ENCODE measurements around the gene EYS.

EYS gene

GRCh38 chr6:64428186-64428585 is 1278.8 kb downstream of the EYS start:
- no peak for DNase-seq

DNA sequence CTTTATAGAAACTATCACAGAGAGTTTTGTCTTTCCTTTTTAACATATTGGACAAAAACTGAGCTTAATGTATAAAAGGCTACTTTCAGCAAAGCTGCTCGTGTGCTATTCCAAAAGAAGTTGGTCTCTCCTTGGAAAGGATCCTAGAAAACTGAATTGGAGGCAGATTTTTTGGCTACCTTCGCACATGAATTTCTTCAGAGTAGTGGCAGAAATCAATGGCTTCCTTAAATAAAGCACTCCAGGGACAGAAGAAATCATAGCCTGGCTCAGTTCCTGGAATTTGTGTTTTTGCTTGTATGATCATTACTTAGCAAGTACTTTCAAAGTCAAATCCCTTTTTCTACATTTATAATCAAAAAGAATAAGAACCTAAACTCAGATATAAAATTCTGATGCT is 1291.1 kb downstream of the EYS start:
- no peak for DNase-seq

DNA sequence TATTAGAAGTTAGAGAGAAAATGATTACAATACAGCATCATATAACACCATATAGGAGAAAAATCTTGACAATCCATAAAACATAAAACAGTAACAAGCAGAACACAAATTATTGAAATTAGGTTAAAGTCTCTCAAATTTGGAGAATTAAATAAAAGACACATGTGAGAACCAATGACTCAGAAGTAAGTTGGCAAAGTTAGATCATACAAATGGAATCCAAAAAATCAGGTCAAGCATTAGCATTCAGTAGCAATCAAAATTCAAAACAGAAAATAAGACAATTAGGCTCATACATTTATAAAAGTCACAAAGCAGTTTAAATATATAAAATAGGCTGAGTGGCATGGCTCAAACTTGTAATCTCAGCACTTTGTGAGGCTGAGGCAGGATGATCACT is 1295.8 kb downstream of the EYS start:
- DNase-seq, result no peak

- DNase-seq, result no peak
Observed at GRCh38 chr6:64409948-64410347, 1297.1 kb downstream of the EYS start.

GRCh38 chr6:64404396-64404795 is 1302.6 kb downstream of the EYS start:
- DNase-seq, result no peak

- no peak for DNase-seq
Observed at GRCh38 chr6:64383277-64383676, 1323.7 kb downstream of the EYS start.

DNA sequence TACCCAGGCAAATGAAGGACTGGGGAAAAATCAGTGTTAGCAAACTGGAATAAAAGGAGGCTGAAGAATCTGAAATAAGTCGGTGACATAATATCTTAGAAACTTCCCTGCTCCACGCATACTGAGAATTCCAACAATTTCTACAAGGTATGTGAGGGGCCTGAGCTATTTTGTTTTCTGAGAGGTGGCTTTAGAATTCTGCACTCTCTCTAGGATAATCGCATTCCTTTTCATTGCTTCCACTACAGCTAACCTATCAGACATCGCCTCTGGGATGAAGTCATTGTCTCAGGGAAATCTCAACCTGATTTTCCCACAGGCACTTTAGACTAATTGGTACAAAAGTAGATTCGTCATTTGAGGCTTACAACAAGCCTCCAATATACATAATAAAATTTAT is 1330.6 kb downstream of the EYS start:
- DNase-seq, result no peak

DNA sequence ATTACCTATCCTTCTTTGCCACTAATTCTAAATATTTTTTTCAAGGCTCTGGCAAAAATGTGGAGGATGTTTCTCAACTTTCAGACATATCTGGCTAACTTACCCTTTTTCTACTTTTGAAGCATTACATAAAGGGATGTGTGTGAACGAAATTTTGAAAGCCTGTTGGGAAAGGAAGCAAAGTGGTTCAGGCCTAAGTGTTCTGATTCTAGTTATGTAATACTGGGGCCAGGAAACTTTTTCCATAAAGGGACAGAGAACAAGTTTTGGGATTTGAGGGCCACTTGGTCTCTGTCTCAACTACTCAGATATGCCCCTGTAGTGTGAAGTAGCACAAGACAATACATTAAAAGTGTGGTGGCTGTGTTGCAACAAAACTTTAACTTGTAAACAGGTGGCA is 1349.6 kb downstream of the EYS start:
- DNase-seq, result no peak

GRCh38 chr6:64347411-64347810 is 1359.6 kb downstream of the EYS start:
- no peak for DNase-seq

DNA sequence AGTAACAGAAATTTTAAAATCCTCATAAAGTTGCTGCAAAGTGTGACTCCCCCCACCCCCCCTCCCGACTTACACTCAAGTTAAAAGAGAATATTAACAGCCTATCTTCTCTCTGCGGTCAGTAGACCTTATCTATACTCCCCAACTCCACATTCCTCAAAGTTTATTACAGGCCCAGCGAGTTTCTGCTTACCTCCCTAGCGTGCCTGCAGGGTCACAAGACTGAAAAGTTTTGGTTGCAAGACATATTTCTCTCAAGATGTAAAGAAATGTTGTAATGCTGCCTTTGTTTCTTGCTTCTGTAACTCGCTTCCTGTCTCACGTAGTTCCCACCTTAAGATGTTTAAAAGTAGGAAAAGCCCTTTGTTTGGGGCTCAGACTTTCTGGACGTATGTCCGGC is 1371.8 kb downstream of the EYS start:
- no peak for DNase-seq

GRCh38 chr6:64334636-64335035 is 1372.4 kb downstream of the EYS start:
- no peak for DNase-seq

DNA sequence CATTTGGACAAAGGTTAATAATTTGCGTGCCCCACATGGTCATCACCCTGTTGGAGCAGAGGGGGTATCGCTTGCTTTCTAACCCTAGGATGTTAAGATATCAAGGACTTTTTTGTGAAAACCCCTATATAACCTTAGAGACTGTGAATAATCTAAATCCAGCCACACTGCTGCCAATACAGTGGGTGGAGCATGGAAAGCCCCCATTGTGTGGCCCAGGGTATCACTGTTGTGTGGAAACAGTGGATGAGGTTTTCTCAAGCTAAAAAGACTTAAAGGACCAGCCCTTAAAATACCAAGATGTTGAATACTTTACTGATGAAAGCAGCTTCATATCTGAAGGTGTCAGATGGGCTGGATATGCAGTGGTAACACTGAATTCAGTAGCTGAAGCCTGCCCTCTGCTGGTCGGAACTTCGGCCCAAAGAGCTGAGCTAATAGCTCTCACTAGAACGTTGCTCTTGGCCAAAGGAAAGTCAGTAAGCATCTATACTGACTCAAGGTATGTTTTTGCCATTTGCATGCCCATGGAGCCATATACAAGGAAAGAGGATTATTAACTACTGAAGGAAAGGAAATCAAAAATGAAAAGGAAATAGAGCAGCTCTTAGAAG is 1376.2 kb downstream of the EYS start:
- peak; percentile 30 for DNase-seq

GRCh38 chr6:64326939-64327338 is 1380.1 kb downstream of the EYS start:
- DNase-seq, result no peak

- DNase-seq, result no peak
Observed at GRCh38 chr6:64325093-64325492, 1381.9 kb downstream of the EYS start.

DNA sequence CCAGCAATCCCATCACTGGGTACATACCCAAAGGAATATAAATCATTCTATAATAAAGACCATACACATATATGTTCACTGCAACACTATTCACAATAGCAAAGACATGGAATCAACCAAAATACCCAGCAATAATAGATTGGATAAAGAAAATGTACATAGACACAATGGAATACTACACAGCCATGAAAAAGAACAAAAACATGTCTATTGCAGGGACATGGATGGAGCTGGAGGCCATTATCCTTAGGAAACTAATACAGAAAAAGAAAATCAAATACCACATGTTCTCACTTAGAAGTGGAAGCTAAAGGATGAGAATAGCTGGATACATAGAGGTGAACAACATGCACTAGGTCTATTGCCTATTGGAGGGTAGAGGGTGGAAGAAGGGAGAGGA is 1396.8 kb downstream of the EYS start:
- no peak for DNase-seq

- no peak for DNase-seq
Observed at GRCh38 chr6:64301307-64302236, 1405.5 kb downstream of the EYS start.

- no peak for DNase-seq
Observed at GRCh38 chr6:64299176-64299575, 1407.8 kb downstream of the EYS start.

GRCh38 chr6:64294034-64294433 is 1413.0 kb downstream of the EYS start:
- no peak for DNase-seq

GRCh38 chr6:64293298-64293697 is 1413.7 kb downstream of the EYS start:
- no peak for DNase-seq

GRCh38 chr6:64290867-64291266 is 1416.2 kb downstream of the EYS start:
- DNase-seq, result no peak

- DNase-seq, result no peak
Observed at GRCh38 chr6:64289931-64290330, 1417.1 kb downstream of the EYS start.

DNA sequence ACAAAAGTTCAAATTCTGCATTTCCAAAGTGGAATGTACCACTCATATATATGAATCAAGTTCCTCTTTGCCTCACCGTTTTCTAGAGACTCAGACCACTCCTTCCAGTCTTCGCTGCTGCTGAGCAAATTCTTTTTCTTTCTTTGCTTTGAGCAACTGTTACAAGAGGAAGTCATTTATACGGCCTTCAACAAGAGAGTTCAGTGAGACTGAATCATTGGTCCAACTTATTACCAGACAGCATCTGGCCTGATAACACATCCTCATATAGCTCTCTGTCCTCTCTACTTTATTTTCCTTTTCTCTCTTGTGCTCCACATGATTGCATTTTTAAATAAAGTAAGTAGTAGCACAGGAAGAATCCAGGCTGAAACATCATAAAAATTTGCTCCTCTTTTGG is 1418.7 kb downstream of the EYS start:
- DNase-seq, result no peak

DNA sequence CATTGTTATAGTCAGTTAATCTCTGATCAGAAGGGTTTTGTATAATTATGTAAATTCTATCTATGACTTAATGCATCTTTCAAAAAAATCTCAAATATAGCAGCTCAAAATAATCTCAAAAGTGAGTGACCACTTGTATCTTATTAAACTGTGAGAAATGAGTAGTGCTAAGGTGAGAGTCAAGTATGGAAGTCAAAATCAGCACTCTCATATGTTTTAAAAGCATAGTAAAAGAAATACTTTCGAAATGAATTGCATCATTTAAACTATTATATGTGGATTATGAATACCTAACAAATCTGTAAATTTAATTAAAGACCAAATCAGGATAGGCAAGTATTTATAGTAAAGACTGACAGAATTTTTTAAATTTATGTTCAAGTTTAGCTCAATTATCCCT is 1425.9 kb downstream of the EYS start:
- no peak for DNase-seq

- DNase-seq, result no peak
Observed at GRCh38 chr6:64280569-64280968, 1426.5 kb downstream of the EYS start.

DNA sequence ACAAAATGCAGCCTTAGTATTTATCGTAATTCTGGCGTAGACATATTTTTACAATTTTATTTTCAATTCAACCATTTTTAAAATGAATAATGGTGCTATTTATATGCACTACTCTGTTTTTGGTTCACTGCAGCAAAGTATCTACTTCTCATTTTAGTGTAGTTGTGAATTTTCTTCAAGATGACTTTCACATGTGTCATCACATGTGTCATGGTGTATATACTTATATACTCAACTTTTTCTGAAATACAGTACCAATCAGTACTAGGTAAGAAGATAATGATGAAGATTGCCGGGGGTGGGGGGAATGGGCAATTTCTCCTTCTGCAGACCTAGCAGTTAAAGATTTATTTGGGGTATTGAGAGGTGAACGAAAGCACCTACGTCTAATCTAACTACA is 1436.9 kb downstream of the EYS start:
- DNase-seq, result no peak
